ENCODE results near the gene GPR148. TPM values are rescaled to one million over a fixed set of nuclear protein-coding genes. Genes with fewer than 3 reads are reported as not detected.

Gene GPR148
- total RNA-seq, 1 experiment from 2014 or later, result not detected

GRCh38 chr2:130756053-130756873, 27.4 kb downstream of the GPR148 start:
- intact Hi-C loops (cut with micrococcal nuclease), result no loop called here
- H3K4me1 ChIP-seq (ENCODE audit: control insufficient read depth in 1 of 2, insufficient read depth in 2 of 2, low read length in 2 of 2), result no peaks in the 10 kb centered on the region
- no peak for ATAC-seq
- no peak overlapping the region for H3K4me2 ChIP-seq (ENCODE audit: low read length)
- no peaks in the 10 kb centered on the region for H3K9me3 ChIP-seq (ENCODE audit: control insufficient read depth in 1 of 2, insufficient read depth in 1 of 2, low read depth in 1 of 2, low read length in 2 of 2)
- no peak overlapping the region for H3K27ac ChIP-seq (ENCODE audit: low read depth, low read length)
- ChIA-PET CTCF (no interaction called here), RAD21 (ENCODE audit: low non-redundant PET in 1 of 2, low total read pairs in 2 of 2, uncharacterized antibody in 2 of 2, unreplicated experiment in 2 of 2) (no interaction called here), POLR2A (no interaction called here)
- H3K36me3 ChIP-seq (ENCODE audit: control insufficient read depth in 1 of 2, insufficient read depth in 2 of 2, low read length in 2 of 2), result no peaks in the 10 kb centered on the region
- BruUV-seq (replicated peaks), result no TSS peak
- H3K27me3 ChIP-seq (ENCODE audit: insufficient read depth, low read length), result no peaks in the 10 kb centered on the region; the same call in 1 of the 2 replicates
- DNase-seq (ENCODE audit: low read depth, low spot score), result no peak
- H2AFZ ChIP-seq (ENCODE audit: low read depth, low read length, poor library complexity, severe bottlenecking), result no peak overlapping the region
- TF ChIP-seq POLR2AphosphoS5 (IDR thresholded peaks at IDR 0.05; ENCODE audit: low read depth, low read length) (no peak), CEBPB (IDR thresholded peaks at IDR 0.05; ENCODE audit: low read depth) (no peak), ZFX (IDR thresholded peaks at IDR 0.05) (no peak), ZNF274 (IDR thresholded peaks at IDR 0.05; ENCODE audit: low read depth, low read length) (no peak), CTCF (IDR thresholded peaks at IDR 0.05 in 2 of 3, conservative IDR thresholded peaks at IDR 0.05 in 1 of 3; ENCODE audit: borderline replicate concordance in 1 of 3, insufficient read depth in 1 of 3, low read depth in 2 of 3, low read length in 2 of 3) (no peak), ELF1 (IDR thresholded peaks at IDR 0.05; ENCODE audit: borderline replicate concordance, low read depth) (no peak), EZH2phosphoT487 (IDR thresholded peaks at IDR 0.05; ENCODE audit: borderline replicate concordance) (no peak), ATF3 (IDR thresholded peaks at IDR 0.05) (no peak), YY1 (IDR thresholded peaks at IDR 0.05; ENCODE audit: extremely low read depth, insufficient replicate concordance, low read depth, low read length) (no peak), FOSL1 (IDR thresholded peaks at IDR 0.05; ENCODE audit: low read depth) (no peak), CBX3 (IDR thresholded peaks at IDR 0.05; ENCODE audit: low read depth) (no peak), POLR2A (IDR thresholded peaks at IDR 0.05; ENCODE audit: borderline replicate concordance, extremely low read depth, insufficient read depth, insufficient read length) (no peak), EGR1 (IDR thresholded peaks at IDR 0.05; ENCODE audit: low read depth) (no peak), JUND (IDR thresholded peaks at IDR 0.05) (no peak), SRF (IDR thresholded peaks at IDR 0.05; ENCODE audit: low read depth) (no peak)
- TF ChIP-seq, protein P1, sequence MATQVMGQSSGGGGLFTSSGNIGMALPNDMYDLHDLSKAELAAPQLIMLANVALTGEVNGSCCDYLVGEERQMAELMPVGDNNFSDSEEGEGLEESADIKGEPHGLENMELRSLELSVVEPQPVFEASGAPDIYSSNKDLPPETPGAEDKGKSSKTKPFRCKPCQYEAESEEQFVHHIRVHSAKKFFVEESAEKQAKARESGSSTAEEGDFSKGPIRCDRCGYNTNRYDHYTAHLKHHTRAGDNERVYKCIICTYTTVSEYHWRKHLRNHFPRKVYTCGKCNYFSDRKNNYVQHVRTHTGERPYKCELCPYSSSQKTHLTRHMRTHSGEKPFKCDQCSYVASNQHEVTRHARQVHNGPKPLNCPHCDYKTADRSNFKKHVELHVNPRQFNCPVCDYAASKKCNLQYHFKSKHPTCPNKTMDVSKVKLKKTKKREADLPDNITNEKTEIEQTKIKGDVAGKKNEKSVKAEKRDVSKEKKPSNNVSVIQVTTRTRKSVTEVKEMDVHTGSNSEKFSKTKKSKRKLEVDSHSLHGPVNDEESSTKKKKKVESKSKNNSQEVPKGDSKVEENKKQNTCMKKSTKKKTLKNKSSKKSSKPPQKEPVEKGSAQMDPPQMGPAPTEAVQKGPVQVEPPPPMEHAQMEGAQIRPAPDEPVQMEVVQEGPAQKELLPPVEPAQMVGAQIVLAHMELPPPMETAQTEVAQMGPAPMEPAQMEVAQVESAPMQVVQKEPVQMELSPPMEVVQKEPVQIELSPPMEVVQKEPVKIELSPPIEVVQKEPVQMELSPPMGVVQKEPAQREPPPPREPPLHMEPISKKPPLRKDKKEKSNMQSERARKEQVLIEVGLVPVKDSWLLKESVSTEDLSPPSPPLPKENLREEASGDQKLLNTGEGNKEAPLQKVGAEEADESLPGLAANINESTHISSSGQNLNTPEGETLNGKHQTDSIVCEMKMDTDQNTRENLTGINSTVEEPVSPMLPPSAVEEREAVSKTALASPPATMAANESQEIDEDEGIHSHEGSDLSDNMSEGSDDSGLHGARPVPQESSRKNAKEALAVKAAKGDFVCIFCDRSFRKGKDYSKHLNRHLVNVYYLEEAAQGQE (IDR thresholded peaks at IDR 0.05; ENCODE audit: low read depth), result no peak; the same call in 1 of the 2 replicates
- TF ChIP-seq, protein P2, sequence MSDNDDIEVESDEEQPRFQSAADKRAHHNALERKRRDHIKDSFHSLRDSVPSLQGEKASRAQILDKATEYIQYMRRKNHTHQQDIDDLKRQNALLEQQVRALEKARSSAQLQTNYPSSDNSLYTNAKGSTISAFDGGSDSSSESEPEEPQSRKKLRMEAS (IDR thresholded peaks at IDR 0.05), result no peak
- TF ChIP-seq, protein P3, sequence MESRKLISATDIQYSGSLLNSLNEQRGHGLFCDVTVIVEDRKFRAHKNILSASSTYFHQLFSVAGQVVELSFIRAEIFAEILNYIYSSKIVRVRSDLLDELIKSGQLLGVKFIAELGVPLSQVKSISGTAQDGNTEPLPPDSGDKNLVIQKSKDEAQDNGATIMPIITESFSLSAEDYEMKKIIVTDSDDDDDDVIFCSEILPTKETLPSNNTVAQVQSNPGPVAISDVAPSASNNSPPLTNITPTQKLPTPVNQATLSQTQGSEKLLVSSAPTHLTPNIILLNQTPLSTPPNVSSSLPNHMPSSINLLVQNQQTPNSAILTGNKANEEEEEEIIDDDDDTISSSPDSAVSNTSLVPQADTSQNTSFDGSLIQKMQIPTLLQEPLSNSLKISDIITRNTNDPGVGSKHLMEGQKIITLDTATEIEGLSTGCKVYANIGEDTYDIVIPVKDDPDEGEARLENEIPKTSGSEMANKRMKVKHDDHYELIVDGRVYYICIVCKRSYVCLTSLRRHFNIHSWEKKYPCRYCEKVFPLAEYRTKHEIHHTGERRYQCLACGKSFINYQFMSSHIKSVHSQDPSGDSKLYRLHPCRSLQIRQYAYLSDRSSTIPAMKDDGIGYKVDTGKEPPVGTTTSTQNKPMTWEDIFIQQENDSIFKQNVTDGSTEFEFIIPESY (IDR thresholded peaks at IDR 0.05; ENCODE audit: extremely low read depth, insufficient replicate concordance, low read length), result no peak
- H4K20me1 ChIP-seq (ENCODE audit: insufficient read depth), result no peaks in the 10 kb centered on the region
- H3K9me2 ChIP-seq (ENCODE audit: insufficient read depth), result no peaks in the 10 kb centered on the region
- H3K79me2 ChIP-seq (ENCODE audit: insufficient read depth, low read length), result no peaks in the 10 kb centered on the region
- no peak overlapping the region for H3K9ac ChIP-seq (ENCODE audit: low read length)
- no peak overlapping the region for H3K4me3 ChIP-seq (replicated peaks in 1 of 2; ENCODE audit: low read depth in 1 of 2, low read length in 2 of 2)

Data from HCT116 (cell line).